GM10266 (cell line): ENCODE measurements around the gene GNG4.
"Not testable (repeated sequence)": the region's sequence is repeated elsewhere in the genome, so short reads cannot be mapped to it uniquely, and the experiment has no call there.

Experiments used
- DNase-seq: peaks from one replicate; pipeline ENCODE4 v3.0.0; 2012; ENCODE audit errors: extremely low spot score
- TF ChIP-seq, protein P1 (sequence below): IDR thresholded peaks from 2 replicates; pipeline ENCODE4 v1.5.1; 2012; ENCODE audit warnings: mild to moderate bottlenecking, low read depth; ENCODE audit not compliant: control insufficient read depth, insufficient read depth; ENCODE audit errors: missing control alignments

The GNG4 gene

DNA sequence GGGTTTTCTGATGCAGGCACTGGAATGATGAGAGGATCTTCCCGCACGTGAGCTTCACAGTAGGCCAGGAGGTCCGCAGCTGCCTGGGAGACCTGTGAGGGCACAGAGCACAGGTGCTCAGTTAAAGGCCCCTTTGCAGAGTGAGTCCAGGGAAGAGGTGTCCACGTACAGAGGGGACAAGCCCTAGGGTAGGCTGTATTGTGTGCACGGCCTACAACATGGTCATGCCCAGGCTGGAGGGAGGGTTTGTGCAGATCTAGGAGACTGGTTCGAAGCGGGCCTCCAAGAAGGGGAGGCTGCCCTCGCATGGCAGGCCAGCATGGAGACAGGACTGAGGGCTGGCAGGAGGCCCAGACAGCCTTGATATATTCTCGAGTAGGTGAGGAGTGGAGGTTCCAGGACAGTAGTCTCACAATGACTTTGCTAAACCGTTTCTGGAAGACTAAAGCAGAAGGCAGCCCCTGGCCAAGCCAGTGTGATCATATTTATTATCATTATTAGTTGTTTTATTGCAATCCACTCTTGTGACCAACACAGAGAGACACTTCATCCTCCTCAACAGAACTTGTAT is 97.4 kb downstream of the GNG4 start:
- no peak for DNase-seq
- TF ChIP-seq, protein P1, sequence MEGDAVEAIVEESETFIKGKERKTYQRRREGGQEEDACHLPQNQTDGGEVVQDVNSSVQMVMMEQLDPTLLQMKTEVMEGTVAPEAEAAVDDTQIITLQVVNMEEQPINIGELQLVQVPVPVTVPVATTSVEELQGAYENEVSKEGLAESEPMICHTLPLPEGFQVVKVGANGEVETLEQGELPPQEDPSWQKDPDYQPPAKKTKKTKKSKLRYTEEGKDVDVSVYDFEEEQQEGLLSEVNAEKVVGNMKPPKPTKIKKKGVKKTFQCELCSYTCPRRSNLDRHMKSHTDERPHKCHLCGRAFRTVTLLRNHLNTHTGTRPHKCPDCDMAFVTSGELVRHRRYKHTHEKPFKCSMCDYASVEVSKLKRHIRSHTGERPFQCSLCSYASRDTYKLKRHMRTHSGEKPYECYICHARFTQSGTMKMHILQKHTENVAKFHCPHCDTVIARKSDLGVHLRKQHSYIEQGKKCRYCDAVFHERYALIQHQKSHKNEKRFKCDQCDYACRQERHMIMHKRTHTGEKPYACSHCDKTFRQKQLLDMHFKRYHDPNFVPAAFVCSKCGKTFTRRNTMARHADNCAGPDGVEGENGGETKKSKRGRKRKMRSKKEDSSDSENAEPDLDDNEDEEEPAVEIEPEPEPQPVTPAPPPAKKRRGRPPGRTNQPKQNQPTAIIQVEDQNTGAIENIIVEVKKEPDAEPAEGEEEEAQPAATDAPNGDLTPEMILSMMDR, result no peak

DNA sequence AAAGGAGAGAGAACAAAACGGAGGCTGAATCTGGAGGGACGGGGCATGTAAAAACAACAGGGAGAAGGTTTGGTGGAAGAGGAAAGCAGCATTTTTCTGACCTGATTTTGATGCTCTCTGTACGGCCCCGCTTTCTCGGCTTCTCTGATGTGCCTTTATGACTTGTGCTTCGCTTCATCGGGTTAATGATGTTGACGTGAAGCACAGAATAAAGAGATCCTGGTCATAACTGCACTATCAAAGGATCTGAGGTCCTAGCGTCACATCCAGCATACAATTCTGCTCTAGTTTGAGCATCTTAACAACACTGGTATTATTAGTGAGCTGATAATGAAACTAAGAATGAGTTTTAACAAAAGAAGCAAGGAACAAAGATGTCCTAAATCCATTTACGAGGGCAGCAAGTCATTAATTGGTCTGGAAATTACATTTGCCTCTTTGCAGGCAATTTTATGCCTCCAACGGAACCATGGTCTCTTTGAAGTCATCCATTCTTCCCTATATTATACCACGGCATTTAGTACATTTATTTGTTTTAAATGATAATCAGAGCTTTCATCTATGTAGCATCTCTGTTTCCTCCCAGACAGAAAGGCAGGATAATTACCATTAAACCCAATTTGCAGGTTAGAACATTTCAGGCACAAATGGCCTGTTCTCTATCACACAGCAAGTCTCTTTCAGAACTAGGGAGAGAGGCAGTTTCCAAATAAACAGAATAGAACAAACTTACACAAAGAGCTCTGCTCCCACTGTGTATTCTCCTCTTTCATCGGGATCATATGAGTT is 100.0 kb downstream of the GNG4 start:
- no peak for DNase-seq
- TF ChIP-seq, protein P1, result no peak

DNA sequence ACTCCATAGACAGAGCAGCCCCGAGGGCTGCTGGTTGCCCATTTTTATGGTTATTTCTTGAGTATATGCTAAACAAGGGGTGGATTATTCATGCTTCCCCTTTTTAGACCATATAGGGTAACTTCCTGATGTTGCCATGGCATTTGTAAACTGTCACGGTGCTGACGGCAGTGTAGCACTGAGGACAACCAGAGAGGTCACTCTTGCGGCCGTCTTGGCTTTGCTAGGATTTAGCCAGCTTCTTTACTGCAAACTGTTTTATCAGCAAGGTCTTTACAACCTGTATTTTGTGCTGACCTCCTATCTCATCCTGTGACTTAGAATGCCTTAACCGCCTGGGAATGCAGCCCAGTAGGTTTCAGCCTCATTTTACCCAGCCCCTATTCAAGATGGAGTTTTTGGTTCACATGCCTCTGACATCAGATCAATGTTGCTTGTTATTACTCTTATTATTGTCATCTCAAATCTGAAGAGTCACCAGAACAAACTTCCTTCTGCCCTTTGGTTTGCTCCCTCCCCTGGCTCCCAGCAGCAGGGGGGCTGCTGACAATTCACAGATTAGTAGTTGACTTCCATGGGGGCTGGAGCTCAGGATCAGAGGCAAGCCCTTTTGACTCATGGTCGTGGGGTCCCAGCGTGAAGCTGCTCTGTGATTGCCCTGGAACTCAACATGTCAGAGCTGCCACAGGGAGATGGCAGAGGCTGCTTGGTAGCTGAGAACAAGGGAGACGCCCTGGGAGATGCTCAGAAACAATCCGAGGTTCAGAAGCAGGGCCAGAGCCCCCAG is 103.0 kb downstream of the GNG4 start:
- DNase-seq, result not testable (repeated sequence)

DNA sequence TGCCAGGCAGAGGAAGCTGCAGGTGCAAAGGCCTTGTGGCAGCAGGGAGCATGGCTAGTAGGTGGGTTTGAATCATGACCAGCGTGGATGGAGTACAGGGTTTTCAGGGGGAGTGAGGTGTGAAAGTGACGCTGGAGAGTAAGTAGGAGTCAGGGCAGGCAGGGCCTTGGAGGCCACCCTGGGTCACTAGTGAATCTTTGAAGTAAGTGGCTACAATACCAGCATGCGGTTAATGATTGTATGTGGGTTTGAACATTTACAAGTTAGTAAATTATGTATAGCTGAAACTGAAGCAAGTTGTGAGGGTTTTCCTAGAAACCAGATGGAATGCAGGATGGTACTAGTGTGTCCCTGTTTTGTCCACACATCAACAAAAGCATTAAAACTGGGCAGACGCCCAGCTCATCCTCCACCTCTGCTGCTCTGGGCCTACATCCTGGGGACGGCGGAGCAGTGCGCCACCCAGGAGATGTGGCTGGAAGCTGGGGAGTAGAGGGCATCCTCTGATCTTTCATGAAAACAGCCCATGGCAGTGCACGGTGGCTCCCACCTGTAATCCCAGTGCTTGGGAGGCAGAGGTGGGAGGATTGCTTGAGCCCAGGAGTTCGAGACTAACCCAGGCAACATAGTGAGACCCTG is 104.2 kb downstream of the GNG4 start:
- DNase-seq, result no peak
- TF ChIP-seq, protein P1, result no peak

DNA sequence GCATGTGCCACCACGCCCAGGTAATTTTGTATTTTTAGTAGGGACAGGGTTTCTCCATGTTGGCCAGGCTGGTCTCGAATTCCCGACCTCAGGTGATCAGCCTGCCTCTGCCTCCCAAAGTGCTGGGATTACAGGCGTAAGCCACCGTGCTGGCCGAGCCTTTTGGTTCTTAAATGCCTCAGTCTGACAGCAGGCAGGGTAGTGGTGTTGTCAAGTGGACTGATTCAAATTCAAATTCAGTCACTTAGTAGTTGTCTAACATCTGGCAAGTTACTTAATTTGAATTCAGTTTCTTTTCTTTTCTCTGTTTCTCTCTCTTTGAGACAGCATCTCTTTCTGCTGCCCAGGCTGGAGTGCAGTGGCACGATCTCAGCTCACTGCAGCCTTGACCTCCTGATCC is 106.7 kb downstream of the GNG4 start:
- not testable (repeated sequence) for DNase-seq

DNA sequence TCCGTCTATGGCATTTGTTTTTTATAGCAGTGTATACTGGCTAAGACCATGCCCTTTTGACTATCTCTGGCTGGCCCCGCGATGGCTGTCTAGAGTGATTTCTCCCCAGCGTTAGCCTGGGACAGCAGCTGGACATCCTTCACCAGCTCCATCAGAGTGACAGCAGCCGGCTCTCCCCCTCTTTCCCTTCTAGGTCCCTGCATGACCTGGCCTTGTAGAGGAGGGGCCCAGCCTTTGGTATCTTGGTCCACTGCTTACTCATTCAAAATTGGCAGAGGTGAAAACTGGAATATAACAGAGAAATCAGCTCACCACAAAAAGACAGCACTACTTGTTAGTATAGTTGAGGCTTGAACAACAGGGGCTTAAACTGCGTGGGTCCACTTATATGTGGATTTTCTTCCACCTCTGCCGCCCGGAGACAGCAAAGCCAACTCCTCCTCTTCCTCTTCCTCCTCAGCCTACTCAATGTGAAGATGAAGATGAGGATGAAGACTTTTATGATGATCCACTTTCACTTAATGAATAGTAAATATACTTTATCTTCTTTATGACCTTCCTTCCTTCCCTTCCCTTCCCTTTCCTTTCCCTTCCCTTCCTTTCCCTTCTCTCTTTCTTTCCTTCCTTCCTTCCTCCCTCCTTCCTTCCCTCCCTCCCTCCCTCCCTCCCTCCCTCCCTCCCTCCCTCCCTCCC is 116.0 kb downstream of the GNG4 start:
- no peak for DNase-seq
- TF ChIP-seq, protein P1, result no peak

DNA sequence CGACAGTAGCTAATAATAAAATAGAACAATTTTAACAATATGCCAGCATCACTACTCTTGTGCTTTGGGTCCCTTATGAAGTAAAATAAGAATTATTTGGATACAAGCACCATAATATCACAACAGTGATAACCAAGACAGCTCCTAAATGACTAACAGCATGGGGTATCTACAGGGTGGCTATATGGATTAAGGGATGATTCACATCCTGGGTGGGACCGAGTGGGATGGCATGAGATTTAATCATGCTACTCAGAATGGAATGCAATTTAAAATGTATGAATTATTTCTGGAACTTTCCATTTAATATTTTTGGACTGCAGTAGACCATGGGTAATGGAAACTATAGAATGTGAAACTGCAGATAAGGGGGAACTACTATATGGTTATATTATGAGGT is 117.2 kb downstream of the GNG4 start:
- DNase-seq, result no peak
- TF ChIP-seq, protein P1, result no peak
